OCI-M1 (cell line): ENCODE results near the gene CHST11.

Source experiments
- DNase-seq: peaks from one replicate; lab custom pipeline; 2025; lab: John Stamatoyannopoulos, UW

Gene CHST11

DNA sequence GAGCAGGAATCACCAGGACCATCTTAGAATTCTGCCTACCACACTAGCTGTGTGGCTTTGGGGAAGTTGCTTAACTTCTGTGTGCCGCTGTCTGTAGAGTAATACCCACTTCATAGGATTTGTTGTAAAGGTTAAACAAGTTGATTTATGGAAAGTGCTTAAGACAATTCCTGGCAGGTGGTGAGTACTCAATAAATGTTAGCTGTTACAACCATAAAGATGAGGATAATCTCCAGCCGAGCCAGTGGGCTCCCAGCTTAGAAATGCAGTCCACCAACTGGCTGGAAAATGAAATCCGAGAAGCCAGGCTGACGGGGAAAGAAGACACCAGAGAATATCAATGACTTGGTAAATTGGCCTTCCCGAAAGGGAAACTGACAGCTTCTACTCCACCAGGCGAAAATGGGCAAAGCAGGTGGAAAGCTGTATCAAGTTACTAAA is 173.5 kb downstream of the CHST11 start:
- no peak for DNase-seq

DNA sequence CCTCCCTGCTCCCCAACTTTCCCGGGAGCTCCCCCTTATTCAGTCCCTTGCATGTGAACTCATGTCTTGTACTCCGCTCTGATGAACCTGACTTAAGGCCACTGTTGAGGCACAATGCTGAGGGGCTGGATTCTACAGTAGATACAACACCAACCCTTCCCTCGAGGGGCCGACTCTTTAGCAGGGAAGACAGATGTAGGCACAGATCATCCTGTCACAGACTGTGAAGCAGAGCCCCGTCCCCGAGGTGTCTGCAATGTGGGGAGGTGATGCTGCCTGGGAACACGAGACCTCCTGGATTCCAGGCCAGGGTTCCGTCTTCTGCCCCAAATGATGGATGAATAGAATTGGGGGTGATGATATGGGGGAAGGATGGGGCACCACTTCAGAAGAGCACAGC is 175.1 kb downstream of the CHST11 start:
- DNase-seq, result no peak

DNA sequence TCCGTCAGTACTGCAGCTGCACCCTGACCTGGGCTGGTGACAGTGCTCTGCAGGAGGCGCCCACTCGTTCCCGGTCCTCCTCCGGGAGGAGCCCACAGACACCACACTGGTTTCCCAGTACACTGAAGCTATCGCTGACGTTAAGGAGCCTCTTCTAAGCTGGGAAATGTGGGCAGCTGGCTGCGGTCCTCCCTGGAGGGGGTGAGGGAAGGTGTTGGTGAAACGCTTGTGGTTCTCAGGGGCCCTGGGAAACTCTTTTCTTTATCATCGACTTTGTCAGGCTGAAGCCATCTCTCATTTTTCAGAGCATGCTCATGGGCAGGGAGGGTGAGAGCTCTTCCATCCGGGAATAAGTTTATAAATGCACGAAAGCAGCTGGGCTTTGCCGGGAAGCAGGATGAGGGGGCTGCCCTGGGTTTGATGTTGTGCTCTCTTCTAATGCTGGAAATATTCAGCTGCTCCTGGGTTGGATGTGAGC is 176.0 kb downstream of the CHST11 start:
- no peak for DNase-seq

DNA sequence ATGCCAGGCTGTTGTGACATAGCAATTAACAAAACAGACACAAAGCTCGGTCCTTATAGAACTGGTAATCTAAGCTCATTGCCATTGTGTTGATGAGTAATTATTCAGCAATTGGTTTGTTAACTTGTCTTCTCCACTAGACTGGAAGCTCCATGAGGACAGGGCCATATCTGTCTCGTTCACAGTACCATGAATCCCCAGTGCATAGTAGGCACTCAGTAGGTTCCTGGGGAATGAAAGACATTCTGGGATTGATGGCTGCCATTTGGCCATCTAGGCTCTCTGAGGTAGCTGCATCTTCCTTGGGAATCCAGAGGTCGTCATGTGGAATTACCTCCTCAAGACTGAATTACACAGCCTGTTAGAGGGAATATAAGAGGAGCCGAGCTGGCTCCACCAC is 177.3 kb downstream of the CHST11 start:
- DNase-seq, result no peak

DNA sequence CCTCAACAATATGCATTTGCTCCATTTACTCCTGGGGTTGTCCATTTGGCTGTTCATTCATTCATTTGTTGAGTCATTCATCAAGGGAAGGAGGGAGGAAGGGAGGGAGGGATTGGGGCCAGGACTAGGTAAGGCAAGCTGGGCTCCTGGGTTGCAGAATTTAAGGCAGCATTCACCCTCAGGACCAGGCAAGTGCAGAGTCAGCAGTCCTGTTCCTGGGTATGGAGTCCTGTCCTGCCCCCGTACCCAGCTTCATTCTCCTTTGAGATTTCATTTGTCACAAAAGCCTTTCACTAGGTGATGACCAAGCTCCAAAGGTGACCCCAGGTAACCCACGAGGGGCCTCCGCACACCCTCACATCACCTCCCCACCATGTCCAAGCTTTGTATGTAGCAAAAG is 178.1 kb downstream of the CHST11 start:
- DNase-seq, result no peak

DNA sequence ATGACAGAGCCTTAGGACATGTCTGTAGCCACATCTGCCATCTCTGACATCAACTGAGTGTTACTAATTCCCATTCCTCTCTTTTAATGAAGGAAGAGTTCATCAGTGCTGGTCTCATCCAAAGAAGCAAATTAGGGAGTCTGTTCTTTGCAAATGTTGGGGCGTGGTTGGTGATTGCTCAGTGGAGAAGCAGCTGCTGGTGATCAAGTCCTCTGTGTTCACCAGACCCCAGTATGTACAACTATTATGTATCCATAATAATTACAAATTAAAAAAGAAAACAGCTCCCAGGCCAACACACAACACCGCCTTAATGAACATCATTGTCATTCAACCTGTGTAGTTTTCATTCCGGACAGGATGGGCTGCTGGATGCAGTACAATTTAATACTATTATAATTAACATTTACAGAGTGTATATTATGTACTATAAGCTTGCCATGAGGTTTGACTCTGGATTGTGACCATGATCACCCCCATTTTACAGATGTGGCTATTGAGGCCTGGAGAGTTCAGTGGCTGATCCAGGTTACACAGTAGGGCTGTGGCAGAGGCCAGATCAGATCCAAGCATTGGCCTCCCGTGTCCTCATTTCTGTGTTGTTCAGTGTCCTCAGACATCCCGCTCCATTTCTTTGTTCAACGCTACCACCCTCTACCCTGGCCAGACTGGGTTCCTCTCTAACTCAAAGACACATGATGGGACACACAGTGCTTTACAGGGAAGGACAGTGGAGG is 179.0 kb downstream of the CHST11 start:
- no peak for DNase-seq

DNA sequence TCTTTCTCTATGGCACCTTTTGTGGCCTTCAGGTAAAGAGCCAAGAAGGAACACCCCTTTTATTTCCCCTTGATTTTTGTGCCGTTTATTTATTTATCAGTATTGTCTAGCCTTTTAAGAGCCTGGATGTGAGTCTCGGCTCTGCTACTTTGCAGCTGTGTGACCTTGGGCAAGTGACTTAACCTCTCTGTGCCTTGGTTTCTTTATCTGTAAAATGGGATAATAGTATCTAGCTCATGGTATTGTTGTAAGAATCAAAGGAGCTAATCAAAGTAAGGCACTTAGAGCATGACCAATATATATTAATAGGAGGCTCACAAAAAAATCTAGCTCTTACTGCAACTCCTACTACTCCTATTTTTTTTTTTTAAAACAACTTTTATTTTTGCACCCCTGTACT is 179.7 kb downstream of the CHST11 start:
- no peak for DNase-seq

DNA sequence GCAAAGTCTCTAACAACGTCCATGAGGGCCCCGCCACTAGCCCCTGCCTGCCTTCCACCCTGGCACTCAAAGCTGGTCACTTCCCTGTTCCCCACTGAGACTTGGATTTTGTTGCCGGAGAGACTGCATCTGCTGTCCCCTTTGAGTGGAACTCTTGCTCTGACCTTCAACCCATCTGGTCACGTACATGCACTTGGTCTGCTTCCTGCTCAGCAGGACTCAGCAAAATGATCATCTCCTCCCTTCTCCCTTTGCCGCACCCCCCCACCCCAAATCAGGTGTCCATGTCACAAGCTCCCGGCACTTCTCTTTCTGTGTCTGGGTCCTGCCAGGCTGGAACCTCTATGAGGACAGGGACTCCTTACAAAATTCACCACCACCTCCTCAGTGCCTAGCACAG is 180.9 kb downstream of the CHST11 start:
- no peak for DNase-seq

DNA sequence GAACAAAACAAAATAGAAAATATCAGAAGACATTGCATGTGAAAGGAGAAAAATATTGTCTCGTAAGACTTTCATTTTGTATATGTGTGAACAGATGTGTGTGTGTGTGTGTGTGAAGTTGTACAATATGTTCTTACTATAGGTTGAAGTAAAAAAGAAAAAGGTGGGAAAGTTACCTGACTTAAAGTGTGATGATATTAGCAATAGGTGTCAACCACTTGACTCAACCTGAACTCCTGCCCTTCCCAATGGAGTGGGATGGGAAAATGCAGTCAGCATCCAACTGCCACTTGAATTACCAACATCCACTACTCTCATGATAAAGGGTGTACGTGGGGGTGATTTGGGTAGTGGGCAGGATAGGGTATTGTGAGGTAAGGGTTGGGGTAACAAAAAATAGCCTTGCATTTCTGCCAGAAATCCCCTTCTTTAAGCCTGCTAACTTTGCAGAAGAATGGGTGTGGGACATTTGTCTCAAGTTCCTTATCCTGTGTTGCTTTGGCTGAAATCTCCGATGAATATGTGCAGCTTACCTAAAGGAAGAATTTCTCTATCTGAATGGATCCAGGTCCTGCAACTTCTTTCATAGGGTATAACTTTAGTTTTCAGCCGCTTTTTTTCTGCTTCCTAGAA is 181.6 kb downstream of the CHST11 start:
- no peak for DNase-seq

DNA sequence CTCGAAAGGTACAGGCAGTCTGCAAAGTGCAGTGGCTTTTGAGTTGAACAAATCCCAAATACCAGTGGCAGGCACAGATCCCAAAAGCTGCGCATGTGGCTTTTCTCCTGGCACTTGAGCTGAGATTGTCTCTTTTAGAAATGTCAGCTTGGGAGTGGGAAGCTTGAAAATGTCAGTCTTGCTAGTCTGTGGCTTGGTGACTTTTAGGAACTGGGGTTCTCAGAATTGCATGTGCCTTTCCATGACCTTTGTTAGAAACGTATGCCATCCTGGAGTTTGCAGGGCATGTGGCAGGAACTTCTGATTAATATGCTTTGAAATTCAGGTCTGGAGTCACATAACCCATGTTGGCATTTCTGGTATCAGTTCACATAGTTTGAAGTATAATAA is 182.1 kb downstream of the CHST11 start:
- DNase-seq, result no peak

DNA sequence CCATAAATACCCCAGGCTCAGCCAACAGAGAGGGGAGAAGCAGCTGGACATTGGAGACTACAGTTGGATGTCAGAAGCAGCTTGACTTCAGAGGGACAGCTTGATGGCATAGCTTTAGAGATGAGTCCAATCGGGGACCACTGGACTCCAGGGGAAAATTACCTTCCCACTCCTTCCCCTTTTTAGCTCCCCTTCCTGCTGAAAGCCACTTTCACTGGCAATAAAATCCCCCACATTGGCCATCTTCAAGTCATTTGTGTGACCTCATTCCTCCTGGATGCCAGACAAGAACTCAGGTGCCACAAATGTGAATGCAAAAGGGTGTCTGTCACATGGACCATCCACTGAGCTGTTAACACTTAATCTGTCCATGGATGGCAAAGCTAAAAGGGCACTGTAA is 184.2 kb downstream of the CHST11 start:
- DNase-seq, result no peak

DNA sequence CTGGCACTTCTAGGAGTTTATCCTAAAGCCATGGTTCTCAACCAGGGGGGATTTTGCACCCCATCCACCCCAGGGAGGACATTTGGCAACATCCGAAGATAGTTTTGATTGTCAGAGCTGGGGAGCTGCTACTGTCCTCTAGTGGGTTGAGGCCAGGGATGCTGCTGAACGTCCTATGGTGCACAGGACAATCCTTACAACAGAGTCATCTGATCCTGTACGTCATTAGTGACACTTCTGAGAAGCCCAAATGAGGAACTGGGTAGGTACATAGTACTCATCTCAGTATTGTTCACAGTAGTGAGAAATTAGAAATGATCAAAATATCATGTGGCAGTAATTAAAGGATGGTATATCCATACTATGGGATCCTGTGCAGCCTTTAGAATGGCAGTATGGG is 185.1 kb downstream of the CHST11 start:
- no peak for DNase-seq

DNA sequence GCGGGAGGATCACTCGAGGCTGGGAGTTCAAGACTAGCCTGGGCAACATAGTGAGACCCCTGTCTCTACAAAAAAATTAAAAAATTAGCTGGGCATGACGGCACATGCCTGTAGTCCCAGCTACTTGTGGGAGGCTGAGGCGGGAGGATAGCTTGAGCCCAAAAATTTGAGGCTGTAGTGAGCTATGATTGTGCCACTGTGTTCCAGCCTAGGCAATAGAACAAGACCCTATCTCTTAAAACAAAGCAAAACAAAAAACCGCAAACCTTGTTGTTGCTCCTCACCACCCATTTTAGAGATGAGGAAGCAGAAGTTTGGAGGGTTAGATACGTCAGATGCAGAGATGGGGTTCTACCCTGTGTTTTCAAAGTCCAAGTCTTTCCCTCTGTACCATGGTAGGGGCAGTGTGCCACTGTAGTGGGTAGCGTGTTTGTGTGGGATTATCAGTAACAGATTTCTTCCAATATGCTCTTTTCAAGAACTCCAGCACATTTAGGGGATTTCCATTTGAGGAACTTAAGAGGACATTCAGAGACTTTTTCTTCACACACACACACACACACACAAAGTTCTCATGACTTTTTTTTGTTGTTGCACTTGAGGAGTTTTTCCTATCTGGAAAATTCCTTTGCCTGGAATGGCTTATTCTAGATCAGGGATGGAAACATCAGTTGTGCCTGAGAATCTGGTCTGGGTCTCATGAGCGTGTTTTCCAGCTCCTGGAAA is 186.5 kb downstream of the CHST11 start:
- no peak for DNase-seq

DNA sequence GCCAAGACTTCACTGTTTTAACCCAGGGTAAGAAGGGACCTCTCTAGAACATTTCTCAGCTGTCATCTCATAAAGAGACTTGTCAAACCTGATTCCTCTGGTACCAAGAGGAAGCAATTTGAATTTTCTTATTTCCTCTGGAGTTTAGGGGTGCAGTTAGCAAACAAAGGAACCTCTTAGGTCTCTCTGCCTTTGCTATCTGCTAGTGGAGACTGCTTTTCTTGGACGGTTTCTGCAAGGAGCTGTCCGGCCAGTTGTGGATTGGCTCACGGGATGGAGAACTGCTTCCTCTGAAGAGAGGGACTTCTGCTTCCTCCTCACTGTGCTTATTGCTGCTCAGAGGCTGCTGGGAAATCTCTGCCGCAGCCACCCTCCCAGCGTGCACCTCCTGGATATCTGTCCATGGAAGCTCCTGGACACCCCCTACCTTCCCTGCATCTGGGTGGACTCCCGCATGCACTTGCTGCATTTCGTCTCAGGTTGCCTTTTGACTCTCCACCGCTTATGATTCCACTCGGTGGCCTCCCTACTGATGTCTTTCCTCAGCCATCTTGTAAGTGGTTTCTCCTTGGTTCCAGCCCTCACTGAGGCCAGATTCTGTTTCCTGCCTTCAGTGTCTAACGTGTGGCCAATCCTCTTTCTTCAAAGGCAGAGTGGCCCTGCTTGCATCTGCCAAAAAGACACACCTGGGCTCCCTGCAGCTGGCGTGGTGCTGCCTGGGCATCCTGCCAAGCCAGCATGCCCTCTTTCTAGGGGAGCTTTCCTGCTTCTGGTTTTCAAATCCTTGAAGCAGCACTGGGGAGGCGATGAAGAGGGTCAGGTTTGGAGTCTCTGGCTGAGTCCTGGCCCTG is 187.3 kb downstream of the CHST11 start:
- DNase-seq, result no peak

DNA sequence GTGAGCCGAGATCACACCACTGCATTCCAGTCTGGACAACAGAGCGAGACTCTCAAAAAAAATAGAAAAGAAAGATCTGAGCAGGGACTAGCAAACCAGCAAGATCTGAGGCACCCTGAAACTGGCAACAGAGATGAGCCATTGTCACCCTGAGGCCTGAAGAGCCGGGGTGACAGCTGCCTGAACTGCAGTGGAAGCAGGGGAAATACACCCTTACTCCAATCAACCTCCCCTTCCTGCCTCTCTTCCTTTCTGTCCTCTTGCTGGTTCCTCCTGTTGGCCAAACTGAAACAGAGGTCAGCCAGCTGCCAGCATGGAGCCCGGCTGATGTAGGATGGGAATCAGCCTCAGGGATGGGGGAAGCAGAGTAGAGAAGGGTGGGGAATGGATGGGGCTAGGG is 192.0 kb downstream of the CHST11 start:
- no peak for DNase-seq

DNA sequence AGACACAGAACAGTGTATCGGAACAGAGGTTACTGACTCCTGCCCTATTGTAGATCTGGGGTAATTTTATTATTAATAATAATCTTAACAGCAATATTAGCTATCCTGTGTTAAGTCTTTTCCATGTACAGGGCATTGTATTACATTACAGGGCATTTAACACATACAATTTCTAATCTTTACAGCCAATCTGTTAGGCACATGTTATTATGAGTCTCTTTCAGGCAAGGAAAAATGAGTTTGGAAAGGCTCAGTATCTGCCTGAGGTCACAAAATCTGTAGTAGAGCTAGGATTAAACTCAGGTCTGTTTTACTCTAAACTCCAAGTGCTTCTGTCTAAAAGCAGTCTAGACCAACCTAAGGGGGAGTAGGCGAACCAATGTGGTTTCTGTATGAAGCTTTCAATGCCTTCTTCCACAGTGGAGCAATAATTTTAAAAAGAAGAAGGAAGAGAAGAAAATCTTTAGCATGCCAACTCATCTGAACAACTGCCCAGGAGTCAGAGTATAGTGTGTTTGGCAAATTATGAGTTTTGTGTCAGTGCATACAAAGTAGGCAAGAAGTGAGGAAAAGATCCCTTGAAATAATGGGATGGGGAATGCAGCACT is 192.6 kb downstream of the CHST11 start:
- no peak for DNase-seq

DNA sequence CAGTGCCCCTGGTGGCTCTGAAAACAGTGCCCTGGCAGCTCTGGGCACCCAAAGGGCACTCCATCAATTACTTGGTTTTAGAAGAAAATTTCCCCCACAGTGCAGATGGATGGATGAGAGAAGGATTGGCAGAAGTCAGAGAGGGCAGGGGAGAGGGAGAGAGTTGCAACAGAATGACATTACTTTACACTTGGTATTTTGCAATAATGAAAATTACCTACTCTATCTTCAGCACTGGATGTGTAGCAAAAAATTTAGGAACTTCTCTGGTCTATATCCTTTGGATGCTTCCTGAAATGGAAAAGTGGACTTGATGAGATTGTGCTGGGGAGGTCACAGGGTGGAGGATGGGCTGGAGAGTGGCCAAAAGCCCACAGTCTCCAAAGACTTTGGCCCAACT is 193.2 kb downstream of the CHST11 start:
- no peak for DNase-seq

DNA sequence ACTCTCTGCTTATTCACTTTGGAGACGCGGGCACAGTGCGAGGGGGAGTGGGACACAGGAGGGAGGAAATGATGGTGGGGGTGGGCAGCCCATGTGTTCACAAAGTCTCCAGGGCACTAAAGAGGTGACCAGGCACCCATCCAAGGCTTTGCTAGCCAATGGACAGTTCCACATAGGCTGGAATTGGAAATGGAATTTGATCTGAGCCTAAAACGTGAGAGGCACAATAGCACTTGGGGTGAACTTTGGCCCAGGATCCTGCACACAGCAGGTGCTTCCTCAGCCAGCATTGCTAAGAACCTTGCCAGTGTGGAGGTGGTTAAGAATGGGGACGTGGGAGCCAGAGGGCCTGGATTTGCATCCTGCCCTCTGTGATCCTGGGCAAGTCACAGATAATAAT is 193.8 kb downstream of the CHST11 start:
- no peak for DNase-seq

DNA sequence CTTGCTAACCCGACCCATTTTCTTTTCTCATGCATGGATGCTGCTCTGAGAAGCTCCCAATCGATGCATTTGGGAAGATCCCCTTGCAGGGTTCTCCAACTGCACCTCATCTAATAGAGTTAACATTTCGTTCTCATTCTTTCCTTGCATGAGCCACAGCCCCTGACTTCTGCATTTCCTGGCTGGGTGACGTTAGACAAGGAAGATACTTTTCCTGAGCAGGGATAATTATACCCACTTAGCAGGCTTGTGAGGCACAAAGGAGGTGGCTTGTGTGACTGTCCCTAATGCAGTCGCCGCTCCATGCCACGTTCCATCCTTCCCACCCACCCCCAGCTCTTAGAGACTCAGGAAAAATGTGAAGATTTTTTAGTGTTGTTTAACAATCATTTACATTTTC is 195.1 kb downstream of the CHST11 start:
- no peak for DNase-seq

DNA sequence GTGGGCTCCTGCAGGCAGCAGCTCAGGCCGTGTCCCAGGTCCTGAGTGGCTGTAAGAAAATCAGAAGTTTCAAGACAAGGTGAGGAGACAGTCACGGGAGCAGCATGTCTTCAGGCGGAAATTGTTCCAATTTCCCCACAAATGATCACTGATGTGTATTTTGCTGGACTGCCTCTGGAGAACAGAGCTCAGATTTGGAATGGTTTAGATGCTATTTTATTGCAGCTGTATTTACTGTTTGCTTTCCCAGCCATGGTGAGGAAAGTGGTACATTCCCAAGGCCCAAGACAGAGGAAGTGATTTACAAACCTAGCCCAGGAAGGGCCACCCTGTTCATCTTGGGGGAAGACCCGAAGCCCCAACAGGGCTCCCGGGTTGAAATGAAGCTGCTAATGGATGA is 195.6 kb downstream of the CHST11 start:
- no peak for DNase-seq

DNA sequence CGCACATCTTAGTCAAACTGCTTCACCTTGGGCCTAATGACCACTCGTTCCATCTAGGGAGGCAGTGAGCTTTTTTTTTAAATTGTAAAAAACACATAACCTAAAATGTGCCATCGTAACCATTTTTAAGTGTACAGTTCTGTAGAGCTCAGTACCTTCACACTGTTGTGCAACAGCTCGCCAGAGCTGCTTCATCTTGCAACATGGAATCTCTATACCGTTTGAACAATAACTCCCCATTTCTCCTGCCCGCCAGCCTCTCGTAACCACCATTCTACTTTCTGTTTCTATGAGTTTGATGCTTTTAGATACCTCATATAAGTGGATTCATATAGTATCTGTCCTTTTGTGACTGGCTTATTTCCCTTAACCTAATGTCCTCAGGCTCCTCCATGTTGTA is 196.2 kb downstream of the CHST11 start:
- DNase-seq, result no peak
